SK-N-SH treated with all-trans-retinoic acid at 6 μM for 48 hours (cell line): Measurements from ENCODE around the gene DNAJC6.

Experiments
- ATAC-seq: fragments of 200-7000 bp; cut with Tn5 transposase; 3 replicates; pipeline ENCODE4 v1.9.1; 2020; ENCODE audit warnings: mild to moderate bottlenecking, moderate library complexity
- ARNTL ChIP-seq: fragments of 450-650 bp; formaldehyde crosslinking; IDR thresholded peaks from 2 replicates; pipeline ENCODE4 v1.5.0; 2020; ENCODE audit warnings: low read depth, mild to moderate bottlenecking, moderate library complexity, borderline replicate concordance
- BACH2 ChIP-seq: fragments of 250-450 bp; sonication (Bioruptor Pico); IDR thresholded peaks from 2 replicates; pipeline ENCODE4 v1.9.0; 2021; ENCODE audit warnings: mild to moderate bottlenecking, borderline replicate concordance
- CSDC2 ChIP-seq: fragments of 250-450 bp; sonication (Bioruptor Pico); IDR thresholded peaks from 2 replicates; pipeline ENCODE4 v1.5.0; 2020; ENCODE audit warnings: mild to moderate bottlenecking, moderate library complexity
- ESRRG ChIP-seq: fragments of 250-450 bp; sonication (Bioruptor Pico); IDR thresholded peaks from 2 replicates; pipeline ENCODE4 v1.6.1; 2021; ENCODE audit warnings: mild to moderate bottlenecking
- GLIS3 ChIP-seq: fragments of 250-450 bp; sonication (Bioruptor Pico); IDR thresholded peaks from 2 replicates; pipeline ENCODE4 v1.5.0; 2020; ENCODE audit warnings: mild to moderate bottlenecking, moderate library complexity
- ISL1 ChIP-seq: fragments of 250-450 bp; sonication (Bioruptor Pico); IDR thresholded peaks from 2 replicates; pipeline ENCODE4 v2.1.2; 2022; ENCODE audit warnings: mild to moderate bottlenecking, moderate library complexity
- OSR1 ChIP-seq: fragments of 250-450 bp; sonication (Bioruptor Pico); IDR thresholded peaks from 2 replicates; pipeline ENCODE4 v1.8.0; 2022; ENCODE audit warnings: moderate library complexity, mild to moderate bottlenecking, inconsistent platforms
- POU6F1 ChIP-seq: fragments of 250-450 bp; sonication (Bioruptor Pico); IDR thresholded peaks from 2 replicates; pipeline ENCODE4 v1.8.0; 2021; ENCODE audit warnings: low read depth, mild to moderate bottlenecking, moderate library complexity, borderline replicate concordance
- PPARA ChIP-seq: fragments of 250-450 bp; sonication (Bioruptor Pico); IDR thresholded peaks from 2 replicates; pipeline ENCODE4 v1.5.0; 2020; ENCODE audit warnings: mild to moderate bottlenecking, borderline replicate concordance
- RARB ChIP-seq: fragments of 250-450 bp; sonication (Bioruptor Pico); IDR thresholded peaks from 2 replicates; pipeline ENCODE4 v1.8.0; 2021; ENCODE audit warnings: mild to moderate bottlenecking, moderate library complexity
- ZC3H10 ChIP-seq: fragments of 250-450 bp; sonication (Bioruptor Pico); IDR thresholded peaks from 2 replicates; pipeline ENCODE4 v1.5.1; 2021; ENCODE audit warnings: mild to moderate bottlenecking, moderate library complexity
- ZFP3 ChIP-seq: fragments of 250-450 bp; sonication (Bioruptor Pico); IDR thresholded peaks from 2 replicates; pipeline ENCODE4 v1.5.0; 2020; ENCODE audit warnings: mild to moderate bottlenecking, moderate library complexity
- ZFP30 ChIP-seq: fragments of 450-650 bp; formaldehyde crosslinking; IDR thresholded peaks from 2 replicates; pipeline ENCODE4 v1.5.0; 2022; ENCODE audit warnings: mild to moderate bottlenecking, moderate library complexity
- ZNF565 ChIP-seq: fragments of 450-650 bp; formaldehyde crosslinking; conservative IDR thresholded peaks from 2 replicates; pipeline ENCODE4 v1.5.0; 2020; ENCODE audit warnings: low read depth, mild to moderate bottlenecking, moderate library complexity
- ZNF70 ChIP-seq: fragments of 450-650 bp; formaldehyde crosslinking; IDR thresholded peaks from 2 replicates; pipeline ENCODE4 v1.5.0; 2020; ENCODE audit warnings: mild to moderate bottlenecking, moderate library complexity
- ZNF8 ChIP-seq: fragments of 450-650 bp; formaldehyde crosslinking; IDR thresholded peaks from 2 replicates; pipeline ENCODE4 v1.5.0; 2020; ENCODE audit warnings: mild to moderate bottlenecking, moderate library complexity
- TF ChIP-seq, protein P1 (sequence below): fragments of 250-450 bp; sonication (Bioruptor Pico); IDR thresholded peaks from 2 replicates; pipeline ENCODE4 v1.5.1; 2021; ENCODE audit warnings: mild to moderate bottlenecking, moderate library complexity
- TF ChIP-seq, protein P2 (sequence below): fragments of 250-450 bp; sonication (Bioruptor Pico); IDR thresholded peaks from 2 replicates; pipeline ENCODE4 v1.8.0; 2020; ENCODE audit warnings: mild to moderate bottlenecking, moderate library complexity, borderline replicate concordance
- TF ChIP-seq, protein P3 (sequence below): fragments of 250-450 bp; sonication (Bioruptor Pico); IDR thresholded peaks from 2 replicates; pipeline ENCODE4 v1.5.1; 2020; ENCODE audit warnings: low read depth, mild to moderate bottlenecking, moderate library complexity

The DNAJC6 gene

DNA sequence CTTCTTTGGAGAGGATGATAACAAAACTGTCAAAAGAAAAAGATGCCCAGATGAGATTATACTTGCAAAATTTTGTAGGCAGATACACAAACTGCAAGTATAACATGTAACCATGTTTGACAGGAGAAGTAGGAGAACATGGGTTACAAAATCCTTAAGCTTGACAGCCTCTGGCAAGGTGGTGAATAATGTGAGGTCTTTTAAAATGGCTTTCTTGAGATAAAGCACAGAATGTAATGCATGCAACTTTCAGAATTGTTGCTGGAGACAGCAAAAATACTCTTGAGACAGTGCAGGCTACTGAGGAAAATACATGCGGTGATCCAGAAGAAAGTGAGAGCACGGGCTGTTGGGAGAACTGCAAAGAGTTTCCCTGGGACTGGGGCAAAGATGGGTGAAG is 24.7 kb downstream of the DNAJC6 start (continued):
- TF ChIP-seq, protein P1, sequence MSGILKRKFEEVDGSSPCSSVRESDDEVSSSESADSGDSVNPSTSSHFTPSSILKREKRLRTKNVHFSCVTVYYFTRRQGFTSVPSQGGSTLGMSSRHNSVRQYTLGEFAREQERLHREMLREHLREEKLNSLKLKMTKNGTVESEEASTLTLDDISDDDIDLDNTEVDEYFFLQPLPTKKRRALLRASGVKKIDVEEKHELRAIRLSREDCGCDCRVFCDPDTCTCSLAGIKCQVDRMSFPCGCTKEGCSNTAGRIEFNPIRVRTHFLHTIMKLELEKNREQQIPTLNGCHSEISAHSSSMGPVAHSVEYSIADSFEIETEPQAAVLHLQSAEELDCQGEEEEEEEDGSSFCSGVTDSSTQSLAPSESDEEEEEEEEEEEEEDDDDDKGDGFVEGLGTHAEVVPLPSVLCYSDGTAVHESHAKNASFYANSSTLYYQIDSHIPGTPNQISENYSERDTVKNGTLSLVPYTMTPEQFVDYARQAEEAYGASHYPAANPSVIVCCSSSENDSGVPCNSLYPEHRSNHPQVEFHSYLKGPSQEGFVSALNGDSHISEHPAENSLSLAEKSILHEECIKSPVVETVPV, result no peak
- no peak for TF ChIP-seq ISL1 (CRISPR knock-in tag)
- TF ChIP-seq ZFP30 (CRISPR knock-in tag), result no peak
- TF ChIP-seq ZC3H10 (CRISPR knock-in tag), result no peak
- TF ChIP-seq GLIS3 (CRISPR knock-in tag), result no peak
- TF ChIP-seq, all 23 proteins: peak for 0

DNA sequence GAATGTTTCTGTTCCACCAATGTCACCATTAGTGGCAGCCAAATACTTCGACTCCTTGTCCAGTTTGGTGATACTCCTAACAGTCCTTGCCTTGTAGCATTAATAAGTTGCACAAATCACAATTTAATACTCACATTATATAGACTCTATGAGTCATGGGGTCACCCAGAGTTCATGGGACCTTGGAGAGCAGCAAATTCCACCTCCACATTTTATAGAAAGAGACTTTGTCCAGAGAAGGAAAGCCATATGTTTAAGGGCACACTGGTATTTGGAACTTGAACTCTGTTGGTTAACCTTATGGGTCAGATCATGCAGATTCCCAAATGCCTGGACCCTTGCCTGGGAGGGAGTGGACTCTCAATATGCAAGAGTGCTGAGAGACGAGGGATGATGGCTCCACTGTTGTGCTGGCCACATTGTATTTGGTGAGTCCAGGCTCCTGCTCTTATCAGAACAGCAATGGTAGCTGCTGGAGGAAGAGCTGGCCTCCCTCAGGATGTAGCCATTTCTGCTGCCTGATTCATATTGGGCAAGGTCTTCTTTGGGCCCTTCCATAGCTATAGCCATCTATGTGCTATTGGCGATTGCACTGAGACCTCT is 30.6 kb downstream of the DNAJC6 start:
- ATAC-seq, result peak; percentile 70
- 0 out of 2 replicates have a peak, but pooled peaks have one; percentile 68 for TF ChIP-seq OSR1 (CRISPR knock-in tag)
- TF ChIP-seq ZNF8 (CRISPR knock-in tag), result no peak
- 0 out of 2 replicates have a peak, but pooled peaks have one; percentile 15 for TF ChIP-seq ISL1 (CRISPR knock-in tag)
- TF ChIP-seq, all 23 proteins: peak for 2

DNA sequence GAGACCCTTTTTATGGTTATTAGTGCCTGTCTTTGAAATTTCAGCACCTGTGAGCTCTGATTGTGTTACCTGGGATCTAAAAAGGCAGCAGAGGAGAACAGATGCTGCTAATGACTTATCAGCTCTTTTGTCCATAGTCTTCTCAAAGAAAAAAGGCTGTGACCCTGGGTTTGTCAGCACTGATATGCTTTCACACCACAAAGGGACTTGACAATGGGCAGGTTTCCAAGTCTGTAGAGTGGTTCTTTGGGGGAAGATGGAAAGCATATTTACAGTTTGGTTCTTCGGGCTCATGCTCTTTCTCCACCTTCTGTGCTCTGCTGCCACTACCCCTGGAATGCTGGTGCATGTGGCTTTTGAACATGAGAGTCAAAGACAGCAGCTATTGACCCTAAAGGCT is 32.0 kb downstream of the DNAJC6 start:
- no peak for TF ChIP-seq ZC3H10 (CRISPR knock-in tag)
- no peak for TF ChIP-seq ARNTL (CRISPR knock-in tag)
- TF ChIP-seq PPARA (CRISPR knock-in tag), result no peak
- TF ChIP-seq CSDC2 (CRISPR knock-in tag), result no peak
- no peak for TF ChIP-seq ZFP3 (CRISPR knock-in tag)
- TF ChIP-seq, protein P1, result no peak
- TF ChIP-seq BACH2 (CRISPR knock-in tag), result no peak
- no peak for TF ChIP-seq ZNF565 (CRISPR knock-in tag)
- no peak for TF ChIP-seq GLIS3 (CRISPR knock-in tag)
- TF ChIP-seq, protein P2, sequence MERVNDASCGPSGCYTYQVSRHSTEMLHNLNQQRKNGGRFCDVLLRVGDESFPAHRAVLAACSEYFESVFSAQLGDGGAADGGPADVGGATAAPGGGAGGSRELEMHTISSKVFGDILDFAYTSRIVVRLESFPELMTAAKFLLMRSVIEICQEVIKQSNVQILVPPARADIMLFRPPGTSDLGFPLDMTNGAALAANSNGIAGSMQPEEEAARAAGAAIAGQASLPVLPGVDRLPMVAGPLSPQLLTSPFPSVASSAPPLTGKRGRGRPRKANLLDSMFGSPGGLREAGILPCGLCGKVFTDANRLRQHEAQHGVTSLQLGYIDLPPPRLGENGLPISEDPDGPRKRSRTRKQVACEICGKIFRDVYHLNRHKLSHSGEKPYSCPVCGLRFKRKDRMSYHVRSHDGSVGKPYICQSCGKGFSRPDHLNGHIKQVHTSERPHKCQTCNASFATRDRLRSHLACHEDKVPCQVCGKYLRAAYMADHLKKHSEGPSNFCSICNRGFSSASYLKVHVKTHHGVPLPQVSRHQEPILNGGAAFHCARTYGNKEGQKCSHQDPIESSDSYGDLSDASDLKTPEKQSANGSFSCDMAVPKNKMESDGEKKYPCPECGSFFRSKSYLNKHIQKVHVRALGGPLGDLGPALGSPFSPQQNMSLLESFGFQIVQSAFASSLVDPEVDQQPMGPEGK (CRISPR knock-in tag), result no peak
- no peak for ATAC-seq

- ATAC-seq, result no peak
- TF ChIP-seq CSDC2 (CRISPR knock-in tag), result no peak
- TF ChIP-seq ZNF565 (CRISPR knock-in tag), result no peak
- no peak for TF ChIP-seq BACH2 (CRISPR knock-in tag)
- no peak for TF ChIP-seq ESRRG (CRISPR knock-in tag)
- no peak for TF ChIP-seq OSR1 (CRISPR knock-in tag)
- TF ChIP-seq ZFP3 (CRISPR knock-in tag), result no peak
- no peak for TF ChIP-seq ZC3H10 (CRISPR knock-in tag)
- TF ChIP-seq PPARA (CRISPR knock-in tag), result no peak
- TF ChIP-seq GLIS3 (CRISPR knock-in tag), result no peak
- no peak for TF ChIP-seq POU6F1 (CRISPR knock-in tag)
- TF ChIP-seq ARNTL (CRISPR knock-in tag), result no peak
- no peak for TF ChIP-seq ZFP30 (CRISPR knock-in tag)
- TF ChIP-seq, protein P3, sequence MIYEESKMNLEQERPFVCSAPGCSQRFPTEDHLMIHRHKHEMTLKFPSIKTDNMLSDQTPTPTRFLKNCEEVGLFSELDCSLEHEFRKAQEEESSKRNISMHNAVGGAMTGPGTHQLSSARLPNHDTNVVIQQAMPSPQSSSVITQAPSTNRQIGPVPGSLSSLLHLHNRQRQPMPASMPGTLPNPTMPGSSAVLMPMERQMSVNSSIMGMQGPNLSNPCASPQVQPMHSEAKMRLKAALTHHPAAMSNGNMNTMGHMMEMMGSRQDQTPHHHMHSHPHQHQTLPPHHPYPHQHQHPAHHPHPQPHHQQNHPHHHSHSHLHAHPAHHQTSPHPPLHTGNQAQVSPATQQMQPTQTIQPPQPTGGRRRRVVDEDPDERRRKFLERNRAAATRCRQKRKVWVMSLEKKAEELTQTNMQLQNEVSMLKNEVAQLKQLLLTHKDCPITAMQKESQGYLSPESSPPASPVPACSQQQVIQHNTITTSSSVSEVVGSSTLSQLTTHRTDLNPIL (CRISPR knock-in tag), result no peak
- TF ChIP-seq ISL1 (CRISPR knock-in tag), result no peak
- TF ChIP-seq, protein P2 (CRISPR knock-in tag), result no peak
- TF ChIP-seq ZNF70 (CRISPR knock-in tag), result no peak
- no peak for TF ChIP-seq ZNF8 (CRISPR knock-in tag)
- TF ChIP-seq RARB, result no peak
- TF ChIP-seq, protein P1, result no peak
Observed at GRCh38 chr1:65343286-65343685, 33.9 kb downstream of the DNAJC6 start.
